ENCODE measurements around the gene SPACA6.
"Not testable (repeated sequence)": the region's sequence is repeated elsewhere in the genome, so short reads cannot be mapped to it uniquely, and the experiment has no call there.

SPACA6 gene

GRCh38 chr19:51735759-51736449, 42.8 kb downstream of the SPACA6 start:
- peak in 6 of 14 donors; percentile 3 to 52 (median 10) for DNase-seq

- no peak for DNase-seq
These were observed 44.3 kb downstream of the SPACA6 start for GRCh38 chr19:51737389-51737788.

DNA sequence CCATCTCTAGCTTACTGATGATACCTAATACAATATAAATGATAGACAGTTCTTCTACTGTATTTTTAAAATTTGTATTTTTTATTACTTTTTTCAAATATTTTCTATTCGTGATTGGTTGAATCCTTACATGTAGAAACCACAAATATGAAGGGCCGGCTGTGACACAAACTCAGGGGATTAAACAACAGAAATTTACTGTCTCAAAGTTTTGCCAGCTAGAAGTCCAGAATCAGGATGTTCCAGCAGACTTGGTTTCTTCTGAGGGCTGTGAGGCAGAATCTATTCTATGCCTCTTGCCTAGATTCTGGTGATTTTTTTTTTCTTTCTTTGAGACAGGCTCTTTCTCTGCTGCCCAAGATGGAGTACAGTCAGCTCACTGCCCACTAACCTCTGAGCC, 44.8 kb downstream of the SPACA6 start:
- no peak for DNase-seq

GRCh38 chr19:51738523-51738922, 45.4 kb downstream of the SPACA6 start:
- not testable (repeated sequence) for DNase-seq

DNA sequence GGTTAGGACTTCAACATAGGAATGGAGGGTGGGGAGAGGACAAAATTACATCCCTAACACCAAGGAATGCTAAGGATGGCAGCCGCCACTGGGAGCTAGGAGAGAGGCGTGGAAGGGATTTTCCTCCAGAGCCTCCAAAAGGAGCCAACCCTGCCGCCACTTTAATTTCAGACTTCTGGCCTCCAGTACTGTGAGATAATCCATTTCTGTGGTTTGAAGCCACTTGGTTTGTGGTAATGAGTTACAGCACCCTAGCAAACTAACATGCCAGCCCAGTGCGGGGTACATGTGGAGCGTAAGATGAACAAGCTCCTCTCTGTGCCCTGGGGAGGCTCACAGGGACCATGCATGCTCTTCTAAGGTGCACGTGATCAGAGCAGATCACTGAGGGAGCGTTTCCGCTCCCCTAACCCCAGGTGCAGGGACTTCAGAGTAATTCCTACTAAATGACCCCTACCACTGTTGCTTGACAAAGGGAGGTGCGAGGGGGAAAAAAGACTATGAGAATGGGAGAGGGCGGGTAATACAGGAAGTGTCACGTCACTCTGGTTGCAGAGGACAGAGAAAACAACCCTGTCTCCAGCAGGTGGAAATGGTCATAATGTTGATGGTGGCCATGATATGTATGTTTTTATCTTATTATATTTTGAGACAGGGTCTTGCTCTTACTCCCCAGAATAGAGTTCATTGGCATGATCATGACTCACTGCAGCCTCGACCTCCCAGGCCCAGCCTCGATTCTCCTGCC, 46.5 kb downstream of the SPACA6 start:
- no peak for DNase-seq

DNA sequence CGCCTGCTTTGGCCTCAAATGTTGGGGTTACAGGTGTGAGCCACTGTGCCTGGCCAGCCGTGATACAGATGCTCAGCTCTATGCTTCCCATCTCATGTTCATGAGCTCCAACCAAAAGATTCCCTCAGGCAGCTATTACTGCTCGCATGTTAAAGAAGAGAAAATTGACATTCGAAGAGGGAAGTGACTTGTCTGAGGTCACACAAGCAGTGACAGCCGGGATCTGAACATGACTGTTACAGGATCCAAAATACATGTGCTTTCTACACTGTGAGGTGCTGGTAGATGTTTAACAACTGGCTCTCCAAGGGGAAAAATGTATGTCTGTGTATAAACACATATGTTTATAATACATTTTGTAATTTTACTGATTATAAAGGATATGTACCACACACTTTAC, 47.2 kb downstream of the SPACA6 start:
- DNase-seq, result no peak

DNA sequence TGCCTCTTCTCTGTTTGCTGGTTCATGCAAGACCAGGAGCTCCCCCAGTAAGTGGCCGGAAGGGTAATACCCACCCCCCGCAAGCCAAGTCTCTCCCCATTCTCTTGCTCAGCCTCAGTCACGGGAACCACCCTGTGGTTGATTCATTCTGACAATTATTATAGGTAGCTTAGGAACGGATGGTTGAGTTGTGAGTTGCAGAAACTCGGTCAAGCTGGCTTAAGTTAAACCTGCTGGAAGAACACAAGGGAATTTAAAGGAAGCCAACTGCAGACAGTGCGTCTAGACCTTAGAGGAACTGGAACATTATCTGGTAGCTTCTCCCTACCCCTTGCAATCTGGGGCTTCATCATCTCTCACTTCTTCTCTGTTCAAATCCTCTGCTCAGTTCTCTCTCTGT, 49.7 kb downstream of the SPACA6 start:
- no peak for DNase-seq

GRCh38 chr19:51743405-51743804, 50.3 kb downstream of the SPACA6 start:
- DNase-seq, result no peak

DNA sequence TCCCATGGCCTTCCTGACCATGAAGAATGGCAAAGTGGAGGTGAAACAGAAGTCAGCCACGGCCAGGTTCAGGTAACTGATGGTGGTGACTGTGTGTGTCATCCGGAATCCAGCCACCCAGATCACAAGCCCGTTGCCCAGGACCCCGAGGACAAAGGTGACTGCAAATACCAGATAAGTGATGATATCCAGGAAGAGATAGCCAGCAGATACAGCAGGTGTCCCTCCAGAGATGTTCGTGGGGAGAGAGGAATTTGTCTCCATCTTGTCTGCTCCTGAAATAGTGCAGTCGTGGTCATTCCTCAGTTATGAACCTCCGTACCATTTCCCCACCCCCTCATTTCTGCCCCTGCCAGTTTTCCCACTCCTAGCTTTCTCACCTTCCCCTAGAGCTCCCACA, 53.6 kb downstream of the SPACA6 start:
- DNase-seq, result no peak

GRCh38 chr19:51749979-51750378, 56.8 kb downstream of the SPACA6 start:
- no peak for DNase-seq

- no peak for DNase-seq
These were observed 57.4 kb downstream of the SPACA6 start for GRCh38 chr19:51750400-51751094.

DNA sequence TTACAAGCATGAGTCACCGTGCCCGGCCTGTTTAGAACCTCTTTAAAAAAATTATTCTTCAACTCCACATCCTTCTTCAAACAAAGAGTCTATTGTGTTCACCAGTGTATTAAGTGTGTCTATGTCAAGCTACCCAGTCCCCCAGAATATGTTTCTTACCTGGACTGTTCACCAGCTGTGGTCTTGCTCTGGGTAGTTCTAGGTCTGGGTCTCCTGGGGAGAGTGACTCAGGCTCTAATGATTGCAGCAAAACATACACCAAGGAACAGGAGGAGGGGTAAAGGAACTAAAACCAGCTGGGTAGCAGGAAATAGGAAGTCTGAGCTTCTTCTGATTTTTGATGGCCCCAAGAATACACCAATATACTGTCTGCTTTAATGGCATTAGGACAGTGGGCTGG, 58.5 kb downstream of the SPACA6 start, which contains the start of gene FPR1:
Gene FPR1, minus strand, starts transcription at position 224 of the 400 bp plus-strand sequence. CDS start 4,884 bp downstream, outside the sequence.
- DNase-seq, result peak in 6 of 14 donors; percentile 3 to 30 (median 17)

DNA sequence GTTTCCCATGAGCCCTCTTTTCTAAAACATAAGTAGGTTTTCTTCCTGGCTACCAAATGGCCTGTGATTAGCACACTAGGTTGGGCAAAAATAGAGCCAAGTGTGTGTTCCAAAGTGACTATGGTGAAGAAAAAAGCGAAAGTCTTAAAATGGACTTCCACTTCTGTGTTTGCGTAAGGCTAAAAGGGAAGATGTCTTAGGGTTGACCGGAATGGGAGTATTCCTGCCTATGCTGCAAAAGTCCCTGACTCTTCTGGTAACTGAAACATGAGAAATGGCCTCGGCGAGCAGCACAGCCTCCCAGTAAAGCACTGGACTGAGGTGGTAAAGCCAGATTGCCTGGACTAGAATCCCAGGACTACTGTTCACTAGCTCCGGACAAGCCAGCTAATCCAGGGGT, 61.0 kb downstream of the SPACA6 start:
- DNase-seq, result peak in 2 of 14 donors; percentile 1 to 10

GRCh38 chr19:51754770-51755169, 61.6 kb downstream of the SPACA6 start:
- DNase-seq, result no peak
